ENCODE results near the gene FCRLB.
"Not testable (repeated sequence)": the region's sequence is repeated elsewhere in the genome, so short reads cannot be mapped to it uniquely, and the experiment has no call there.

Gene FCRLB, protein sequence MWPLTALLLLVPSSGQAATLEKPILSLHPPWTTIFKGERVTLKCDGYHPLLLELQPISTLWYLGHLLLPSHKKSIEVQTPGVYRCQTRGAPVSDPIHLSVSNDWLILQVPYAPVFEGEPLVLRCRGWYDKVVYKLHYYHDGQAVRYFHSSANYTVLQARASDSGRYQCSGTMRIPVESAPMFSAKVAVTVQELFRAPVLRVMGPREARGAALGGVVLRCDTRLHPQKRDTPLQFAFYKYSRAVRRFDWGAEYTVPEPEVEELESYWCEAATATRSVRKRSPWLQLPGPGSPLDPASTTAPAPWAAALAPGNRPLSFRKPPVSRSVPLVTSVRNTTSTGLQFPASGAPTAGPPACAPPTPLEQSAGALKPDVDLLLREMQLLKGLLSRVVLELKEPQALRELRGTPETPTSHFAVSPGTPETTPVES

GRCh38 chr1:161720956-161721737 lies at the start of gene FCRLB:
Gene FCRLB, plus strand, starts transcription at chr1:161721544. Its CDS starts 1,129 bp downstream, at chr1:161722673.
- Histone ChIP-seq H3K36me3 (ENCODE audit: insufficient read depth, low read length) (no peaks in the 10 kb centered on the region), H3K4me1 (ENCODE audit: insufficient read depth, low read length) (peaks cover 5% of the 10 kb centered on the region), H3K27me3 (ENCODE audit: insufficient read depth, low read length) (peaks cover 30% of the 10 kb centered on the region), H3K4me3 (ENCODE audit: low read length) (no peak within 1 kb of the TSS), H3K9me3 (ENCODE audit: low read length) (no peaks in the 10 kb centered on the region), H2AFZ (ENCODE audit: low read depth, low read length) (no peak within 1 kb of the TSS)

- H3K4me1 ChIP-seq (ENCODE audit: insufficient read depth, low read length); H3K36me3 ChIP-seq (ENCODE audit: insufficient read depth, low read length): not testable (repeated sequence)
These were observed 47.9 kb upstream of the FCRLB start for GRCh38 chr1:161673437-161673836.

GRCh38 chr1:161674447-161674846 lies 46.9 kb upstream of the FCRLB start:
- H3K36me3 ChIP-seq (ENCODE audit: insufficient read depth, low read length); H3K4me3 ChIP-seq (ENCODE audit: low read length); H2AFZ ChIP-seq (ENCODE audit: low read depth, low read length); H3K4me1 ChIP-seq (ENCODE audit: insufficient read depth, low read length); H3K9me3 ChIP-seq (ENCODE audit: low read length): not testable (repeated sequence)
- peaks cover 21% of the 10 kb centered on the region for H3K27me3 ChIP-seq (ENCODE audit: insufficient read depth, low read length)

More at GRCh38 chr1:161673437-161673836, 47.9 kb upstream of the FCRLB start:
- H3K27me3 ChIP-seq (ENCODE audit: insufficient read depth, low read length) = peaks cover 20% of the 10 kb centered on the region
- not testable (repeated sequence) for H3K4me3 ChIP-seq (ENCODE audit: low read length); H2AFZ ChIP-seq (ENCODE audit: low read depth, low read length); H3K9me3 ChIP-seq (ENCODE audit: low read length)

GRCh38 chr1:161674908-161675307 lies 46.4 kb upstream of the FCRLB start:
- not testable (repeated sequence) for H3K4me3 ChIP-seq (ENCODE audit: low read length); H3K4me1 ChIP-seq (ENCODE audit: insufficient read depth, low read length); H2AFZ ChIP-seq (ENCODE audit: low read depth, low read length); H3K36me3 ChIP-seq (ENCODE audit: insufficient read depth, low read length); H3K9me3 ChIP-seq (ENCODE audit: low read length)
- peaks cover 21% of the 10 kb centered on the region for H3K27me3 ChIP-seq (ENCODE audit: insufficient read depth, low read length)

- Histone ChIP-seq H3K36me3 (ENCODE audit: insufficient read depth, low read length) (no peaks in the 10 kb centered on the region), H3K4me1 (ENCODE audit: insufficient read depth, low read length) (no peaks in the 10 kb centered on the region), H3K4me3 (ENCODE audit: low read length) (no peak overlapping the region), H2AFZ (ENCODE audit: low read depth, low read length) (no peak overlapping the region), H3K9me3 (ENCODE audit: low read length) (no peaks in the 10 kb centered on the region), H3K27me3 (ENCODE audit: insufficient read depth, low read length) (peaks cover 19% of the 10 kb centered on the region)
These were observed 44.9 kb upstream of the FCRLB start for GRCh38 chr1:161676441-161676840.

DNA sequence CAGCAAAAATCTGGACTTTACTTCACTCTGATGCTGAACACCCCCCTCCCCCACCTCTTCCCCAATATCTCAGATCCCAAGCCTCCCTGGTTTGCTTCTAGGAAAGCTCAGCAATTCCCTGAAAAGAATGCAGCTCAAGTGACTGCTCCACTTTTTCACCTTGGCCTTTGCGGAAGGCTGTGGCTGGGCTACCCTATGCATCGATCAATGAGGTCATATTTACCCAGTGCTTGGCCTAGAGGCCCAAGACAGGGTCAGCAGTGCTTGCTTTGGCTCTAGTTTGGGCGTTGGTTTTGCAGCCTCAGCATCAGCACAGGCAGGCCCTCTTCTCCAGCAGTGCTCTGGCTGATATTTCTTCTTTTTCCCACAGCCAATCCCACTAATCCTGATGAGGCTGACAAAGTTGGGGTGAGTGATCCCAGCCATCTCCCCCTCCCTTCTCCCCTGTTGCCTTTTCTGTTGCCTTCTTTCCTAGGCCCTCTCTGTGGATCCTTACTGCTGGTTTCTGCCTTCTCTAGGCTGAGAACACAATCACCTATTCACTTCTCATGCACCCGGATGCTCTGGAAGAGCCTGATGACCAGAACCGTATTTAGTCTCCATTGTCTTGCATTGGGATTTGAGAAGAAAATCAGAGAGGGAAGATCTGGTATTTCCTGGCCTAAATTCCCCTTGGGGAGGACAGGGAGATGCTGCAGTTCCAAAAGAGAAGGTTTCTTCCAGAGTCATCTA lies 44.2 kb upstream of the FCRLB start:
- Histone ChIP-seq H3K27me3 (ENCODE audit: insufficient read depth, low read length) (peaks cover 19% of the 10 kb centered on the region), H3K4me1 (ENCODE audit: insufficient read depth, low read length) (no peaks in the 10 kb centered on the region)

GRCh38 chr1:161678500-161678899 lies 42.8 kb upstream of the FCRLB start:
- Histone ChIP-seq H3K36me3 (ENCODE audit: insufficient read depth, low read length) (no peaks in the 10 kb centered on the region), H3K9me3 (ENCODE audit: low read length) (no peaks in the 10 kb centered on the region), H2AFZ (ENCODE audit: low read depth, low read length) (no peak overlapping the region), H3K4me3 (ENCODE audit: low read length) (no peak overlapping the region), H3K27me3 (ENCODE audit: insufficient read depth, low read length) (peaks cover 19% of the 10 kb centered on the region), H3K4me1 (ENCODE audit: insufficient read depth, low read length) (no peaks in the 10 kb centered on the region)

More for the DNA sequence above, 44.2 kb upstream of the FCRLB start:
- Histone ChIP-seq H3K4me3 (ENCODE audit: low read length) (no peak overlapping the region), H2AFZ (ENCODE audit: low read depth, low read length) (no peak overlapping the region), H3K36me3 (ENCODE audit: insufficient read depth, low read length) (no peaks in the 10 kb centered on the region), H3K9me3 (ENCODE audit: low read length) (no peaks in the 10 kb centered on the region)

DNA sequence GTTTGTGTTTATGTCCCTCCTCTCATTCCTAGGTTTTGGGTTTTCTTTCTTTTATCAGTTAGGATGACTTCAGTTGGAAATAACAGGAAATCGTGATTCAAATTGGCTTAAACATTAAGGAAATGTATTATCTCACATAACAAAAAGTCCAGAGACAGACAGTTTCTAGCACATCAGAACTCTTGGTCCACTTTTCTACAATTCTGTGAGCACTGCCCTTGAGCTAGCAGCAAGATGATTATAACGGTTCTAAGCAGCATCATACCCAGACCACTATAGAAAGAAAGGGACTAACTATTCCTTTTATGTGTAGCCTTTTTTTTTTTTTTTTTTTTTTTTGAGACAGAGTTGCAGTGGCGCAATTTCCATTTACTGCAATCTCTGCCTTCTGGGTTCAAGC lies 39.5 kb upstream of the FCRLB start:
- H3K27me3 ChIP-seq (ENCODE audit: insufficient read depth, low read length) = peaks cover 17% of the 10 kb centered on the region
- no peak overlapping the region for H2AFZ ChIP-seq (ENCODE audit: low read depth, low read length)

DNA sequence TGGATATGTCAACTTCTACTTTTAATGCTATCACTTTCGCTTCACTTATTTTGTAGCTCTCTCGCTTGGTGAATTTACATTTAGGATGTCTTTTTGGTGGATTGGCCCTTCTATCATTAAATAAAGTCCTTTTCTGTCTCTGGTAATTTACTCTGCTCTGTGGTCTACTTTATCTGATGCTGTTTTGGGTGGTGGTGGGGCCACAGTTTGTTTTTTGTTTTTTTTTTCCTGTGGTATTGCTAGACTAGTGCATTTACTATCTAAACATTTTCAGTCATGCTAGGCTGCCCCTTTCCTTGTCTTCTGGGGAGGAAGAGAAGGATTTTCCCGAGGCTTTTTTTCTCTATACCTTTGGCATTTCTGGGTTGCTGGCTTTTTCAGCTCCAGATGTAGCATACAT lies 32.4 kb upstream of the FCRLB start:
- Histone ChIP-seq H3K9me3 (ENCODE audit: low read length) (no peaks in the 10 kb centered on the region), H2AFZ (ENCODE audit: low read depth, low read length) (no peak overlapping the region), H3K4me1 (ENCODE audit: insufficient read depth, low read length) (no peaks in the 10 kb centered on the region), H3K36me3 (ENCODE audit: insufficient read depth, low read length) (no peaks in the 10 kb centered on the region), H3K4me3 (ENCODE audit: low read length) (no peak overlapping the region), H3K27me3 (ENCODE audit: insufficient read depth, low read length) (peaks cover 6% of the 10 kb centered on the region)

More for the DNA sequence above, 39.5 kb upstream of the FCRLB start:
- Histone ChIP-seq H3K36me3 (ENCODE audit: insufficient read depth, low read length) (no peaks in the 10 kb centered on the region), H3K9me3 (ENCODE audit: low read length) (no peaks in the 10 kb centered on the region), H3K4me3 (ENCODE audit: low read length) (no peak overlapping the region), H3K4me1 (ENCODE audit: insufficient read depth, low read length) (no peaks in the 10 kb centered on the region)

- Histone ChIP-seq H3K4me1 (ENCODE audit: insufficient read depth, low read length) (no peaks in the 10 kb centered on the region), H3K36me3 (ENCODE audit: insufficient read depth, low read length) (no peaks in the 10 kb centered on the region), H3K27me3 (ENCODE audit: insufficient read depth, low read length) (no peaks in the 10 kb centered on the region), H3K9me3 (ENCODE audit: low read length) (no peaks in the 10 kb centered on the region), H2AFZ (ENCODE audit: low read depth, low read length) (no peak overlapping the region), H3K4me3 (ENCODE audit: low read length) (no peak overlapping the region)
These were observed 29.5 kb upstream of the FCRLB start for GRCh38 chr1:161691846-161692245.

- H2AFZ ChIP-seq (ENCODE audit: low read depth, low read length); H3K9me3 ChIP-seq (ENCODE audit: low read length); H3K36me3 ChIP-seq (ENCODE audit: insufficient read depth, low read length); H3K4me1 ChIP-seq (ENCODE audit: insufficient read depth, low read length); H3K27me3 ChIP-seq (ENCODE audit: insufficient read depth, low read length); H3K4me3 ChIP-seq (ENCODE audit: low read length): not testable (repeated sequence)
These were observed 28.2 kb upstream of the FCRLB start for GRCh38 chr1:161693020-161693712.

GRCh38 chr1:161698302-161698701 lies 23.0 kb upstream of the FCRLB start:
- H3K27me3 ChIP-seq (ENCODE audit: insufficient read depth, low read length); H3K9me3 ChIP-seq (ENCODE audit: low read length); H2AFZ ChIP-seq (ENCODE audit: low read depth, low read length); H3K4me1 ChIP-seq (ENCODE audit: insufficient read depth, low read length); H3K4me3 ChIP-seq (ENCODE audit: low read length); H3K36me3 ChIP-seq (ENCODE audit: insufficient read depth, low read length): not testable (repeated sequence)

Data from neuron (in vitro differentiated cells).